HUES6 (cell line): ENCODE measurements around the gene ZCCHC24.

ENCODE experiments used
- H3K27ac ChIP-seq: 2 replicates; pipeline ENCODE4 v1.7.0; 2013; ENCODE audit warnings: low read depth, mild to moderate bottlenecking, low read length, inconsistent platforms
- H3K27me3 ChIP-seq: 2 replicates; pipeline ENCODE4 v1.6.1; 2013; ENCODE audit warnings: low read length; ENCODE audit not compliant: control insufficient read depth, insufficient read depth
- H3K36me3 ChIP-seq: 2 replicates; pipeline ENCODE4 v1.6.1; 2013; ENCODE audit warnings: low read length; ENCODE audit not compliant: control insufficient read depth, insufficient read depth
- H3K4me1 ChIP-seq: 2 replicates; pipeline ENCODE4 v1.6.1; 2013; ENCODE audit warnings: low read length; ENCODE audit not compliant: control insufficient read depth, insufficient read depth
- H3K4me3 ChIP-seq: 2 replicates; pipeline ENCODE4 v1.5.1; 2013; ENCODE audit warnings: low read depth, low read length
- H3K9ac ChIP-seq: one replicate; pipeline ENCODE4 v1.6.1; 2013; ENCODE audit warnings: mild to moderate bottlenecking, low read length
- H3K9me3 ChIP-seq: 2 replicates; pipeline ENCODE4 v1.6.1; 2013; ENCODE audit warnings: low read depth, low read length; ENCODE audit not compliant: control insufficient read depth, insufficient read depth

The ZCCHC24 gene

DNA sequence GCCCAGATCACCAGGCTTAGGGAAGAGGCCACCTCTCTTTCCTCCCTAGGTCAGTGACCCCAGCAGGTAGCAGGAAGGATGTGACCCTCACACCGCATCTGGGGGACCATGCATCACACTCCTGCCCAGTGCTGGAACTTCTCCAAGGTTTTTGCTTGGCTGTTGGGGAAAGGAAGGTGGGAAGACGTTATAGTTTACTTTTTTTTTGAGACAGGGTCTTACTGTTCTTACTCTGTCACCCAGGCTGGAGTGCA is 8.6 kb downstream of the ZCCHC24 start:
- Histone ChIP-seq H3K27me3 (no peaks in the 10 kb centered on the region), H3K36me3 (no peaks in the 10 kb centered on the region), H3K4me1 (peaks cover 20% of the 10 kb centered on the region), H3K4me3 (no peak overlapping the region), H3K27ac (no peak overlapping the region), H3K9ac (no peak overlapping the region), H3K9me3 (no peaks in the 10 kb centered on the region)

DNA sequence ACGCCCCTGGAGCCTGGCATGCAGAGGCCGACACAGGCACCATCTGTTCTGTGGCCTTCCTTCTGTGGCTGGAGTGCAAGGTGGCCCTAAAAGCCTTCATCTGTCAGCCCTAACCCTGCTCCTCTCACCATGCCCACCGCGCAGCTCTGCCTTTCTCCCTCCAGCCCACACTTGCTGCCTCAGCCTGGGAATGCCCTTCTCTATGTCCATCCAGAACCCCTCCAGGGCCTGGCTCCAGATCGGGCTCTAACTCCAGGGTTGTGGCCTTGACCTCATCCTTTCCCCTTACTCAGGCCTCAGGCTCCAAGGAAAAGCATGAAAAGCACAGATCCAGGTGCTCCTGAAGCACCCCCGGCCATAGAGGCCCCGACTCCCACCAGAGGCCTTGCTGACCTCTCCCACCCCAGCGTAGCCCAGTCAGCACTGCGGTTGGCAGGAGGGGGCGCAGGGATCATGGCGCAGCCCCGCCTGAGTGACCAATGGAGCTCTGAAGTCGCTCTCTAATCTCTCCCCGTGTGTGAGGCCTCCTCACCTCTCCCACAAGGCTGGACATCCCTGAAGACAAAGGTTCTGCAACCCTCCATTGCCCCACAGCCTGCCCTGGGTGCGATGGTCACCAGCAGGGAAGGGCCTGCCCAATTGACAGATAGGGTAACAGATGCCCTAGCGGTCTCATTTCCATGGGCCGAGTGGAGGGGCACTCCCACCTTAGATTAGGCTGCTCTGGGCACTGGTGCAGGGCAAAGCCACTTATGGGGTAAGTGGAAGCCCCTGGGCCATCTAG is 9.2 kb downstream of the ZCCHC24 start:
- Histone ChIP-seq H3K27me3 (no peaks in the 10 kb centered on the region), H3K9ac (no peak overlapping the region)

DNA sequence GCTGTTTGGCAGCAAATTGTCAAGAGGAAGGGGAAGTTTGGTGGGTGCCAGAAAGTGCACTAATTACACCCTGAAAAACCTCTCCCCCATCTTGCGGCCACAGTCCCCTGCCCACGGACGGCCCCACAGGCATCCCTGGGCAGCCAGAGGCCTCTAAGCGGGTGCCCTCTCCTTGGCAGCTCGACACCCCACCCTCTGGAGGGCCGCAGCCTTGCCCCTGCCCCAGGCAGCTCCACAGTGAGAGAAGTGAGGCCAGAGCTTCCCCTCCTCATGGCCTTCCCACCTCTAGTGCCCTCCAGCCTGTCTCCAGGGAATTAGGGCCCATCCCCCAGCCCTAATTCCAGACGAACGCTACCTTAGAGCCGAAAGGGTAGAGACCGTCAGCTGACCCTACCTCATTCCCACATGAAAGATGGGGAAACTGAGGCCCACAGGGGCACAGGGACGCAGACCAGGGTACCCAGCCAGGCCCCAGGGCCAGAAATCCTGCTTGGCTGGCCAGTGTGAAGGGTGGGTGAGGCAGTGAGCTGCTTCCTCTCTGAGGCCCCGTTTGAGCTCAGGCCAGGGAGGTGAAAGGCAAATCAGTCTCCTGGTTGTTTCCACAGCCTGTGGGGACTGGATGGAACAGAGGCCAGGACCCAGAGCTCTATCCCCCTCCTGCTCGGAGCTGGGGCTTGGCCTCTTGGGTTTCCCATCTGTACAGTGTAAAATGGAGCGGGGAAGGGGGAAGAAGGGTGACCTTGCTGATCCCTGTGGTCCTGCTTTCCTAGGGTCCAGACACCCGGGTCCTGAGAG is 10.0 kb downstream of the ZCCHC24 start:
- Histone ChIP-seq H3K4me1 (peaks cover 20% of the 10 kb centered on the region), H3K9me3 (no peaks in the 10 kb centered on the region), H3K36me3 (no peaks in the 10 kb centered on the region), H3K4me3 (no peak overlapping the region), H3K27me3 (no peaks in the 10 kb centered on the region), H3K27ac (no peak overlapping the region), H3K9ac (peak overlapping the region; percentile 3)

More for the DNA sequence above, 9.2 kb downstream of the ZCCHC24 start:
- no peaks in the 10 kb centered on the region for H3K9me3 ChIP-seq
- no peaks in the 10 kb centered on the region for H3K36me3 ChIP-seq
- peaks cover 20% of the 10 kb centered on the region for H3K4me1 ChIP-seq
- no peak overlapping the region for H3K4me3 ChIP-seq
- no peak overlapping the region for H3K27ac ChIP-seq

DNA sequence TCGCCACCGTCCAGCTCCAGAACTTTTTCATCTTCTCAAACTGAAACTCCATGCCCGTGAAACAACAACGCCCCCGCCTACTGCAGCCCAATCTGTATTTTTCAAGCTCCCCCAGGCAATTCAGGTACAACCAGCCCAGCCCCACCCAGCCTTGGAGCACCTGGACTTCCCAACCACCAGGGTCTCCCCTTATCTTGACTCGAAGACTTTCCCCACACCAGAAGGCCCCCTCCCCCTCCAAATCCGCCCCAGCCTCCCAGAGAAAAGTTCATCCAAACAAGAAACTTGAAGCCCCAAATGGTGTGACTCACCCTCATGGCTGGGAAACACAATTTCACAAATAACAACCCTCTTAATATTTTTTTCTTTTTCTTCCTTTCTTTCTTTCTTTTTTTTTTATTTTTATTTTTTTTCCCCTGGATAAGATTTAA is 10.6 kb downstream of the ZCCHC24 start:
- Histone ChIP-seq H3K4me3 (no peak overlapping the region), H3K27ac (no peak overlapping the region), H3K9ac (no peak overlapping the region), H3K27me3 (no peaks in the 10 kb centered on the region), H3K9me3 (no peaks in the 10 kb centered on the region), H3K4me1 (peaks cover 20% of the 10 kb centered on the region), H3K36me3 (peaks cover 3% of the 10 kb centered on the region; the same call in 1 of the 2 replicates)

DNA sequence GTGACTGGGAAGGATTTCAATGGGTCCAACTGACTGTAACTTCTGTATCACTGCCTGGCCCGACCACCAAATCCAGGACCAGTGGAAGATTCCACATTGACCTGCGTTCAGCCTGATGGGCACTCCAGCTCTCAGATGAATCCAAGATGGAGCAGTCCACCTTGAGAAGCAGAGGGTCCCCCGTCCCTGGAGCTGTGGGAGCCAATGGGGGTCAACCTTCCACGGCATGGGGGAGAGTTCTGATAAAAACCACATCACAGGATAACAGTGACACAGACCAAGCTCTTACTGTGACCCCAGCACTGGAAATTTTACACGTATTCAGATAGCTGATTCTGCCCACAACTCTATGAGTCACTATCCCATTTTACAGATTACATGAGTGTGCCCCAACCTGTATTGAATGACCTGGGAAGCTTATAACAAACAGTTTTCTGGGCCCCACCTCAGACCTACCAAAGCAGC is 11.2 kb downstream of the ZCCHC24 start:
- H3K27ac ChIP-seq = no peak overlapping the region
- H3K36me3 ChIP-seq = peaks cover 5% of the 10 kb centered on the region; the same call in 1 of the 2 replicates
- H3K27me3 ChIP-seq = no peaks in the 10 kb centered on the region
- peaks cover 20% of the 10 kb centered on the region for H3K4me1 ChIP-seq
- H3K9me3 ChIP-seq = no peaks in the 10 kb centered on the region
- no peak overlapping the region for H3K4me3 ChIP-seq
- no peak overlapping the region for H3K9ac ChIP-seq

DNA sequence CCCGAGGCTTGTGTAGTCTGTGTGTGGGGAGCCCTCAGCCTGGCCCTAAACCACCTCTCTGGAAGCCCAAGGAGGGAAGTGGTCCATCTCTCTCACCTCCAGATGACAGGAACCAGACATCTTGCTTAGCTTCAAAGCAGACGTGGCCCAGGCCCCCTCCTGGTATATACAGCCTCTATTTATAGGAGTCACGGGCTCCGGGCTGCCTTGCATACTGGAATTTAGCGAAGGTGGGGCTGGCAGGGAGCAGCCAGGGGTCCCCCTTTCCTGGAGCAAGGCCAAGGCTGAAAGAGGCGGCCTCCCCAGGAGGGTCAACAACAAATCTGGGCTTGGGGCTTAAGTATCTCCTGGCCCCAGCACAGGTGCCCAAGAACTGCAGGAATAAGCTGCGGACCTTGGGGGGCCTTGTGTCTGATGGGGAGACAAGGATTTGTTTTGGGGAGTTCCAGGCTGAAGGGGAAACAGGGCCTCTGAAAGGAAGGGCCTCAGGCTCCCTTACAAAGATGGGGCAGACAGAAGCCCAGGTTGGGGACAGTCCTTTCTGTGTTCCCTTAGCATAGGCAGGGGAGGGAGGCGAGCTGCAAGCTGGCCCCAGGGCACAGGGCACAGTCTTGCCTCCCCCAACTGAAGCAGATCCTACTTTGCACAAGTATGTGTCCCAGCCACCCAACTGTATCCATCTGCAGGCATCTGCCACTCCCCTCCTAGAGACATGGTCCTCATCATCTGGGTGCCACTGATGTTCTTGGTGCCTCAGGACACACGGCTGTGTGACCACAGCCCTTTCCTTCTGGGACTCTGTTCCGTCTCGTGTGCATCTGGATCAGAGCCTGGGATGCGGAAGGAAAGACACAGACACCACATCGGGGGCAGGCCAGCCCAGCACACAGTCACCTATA is 11.9 kb downstream of the ZCCHC24 start:
- Histone ChIP-seq H3K27ac (no peak overlapping the region), H3K9ac (no peak overlapping the region), H3K4me1 (peaks cover 20% of the 10 kb centered on the region), H3K27me3 (no peaks in the 10 kb centered on the region), H3K9me3 (no peaks in the 10 kb centered on the region), H3K36me3 (peaks cover 5% of the 10 kb centered on the region; the same call in 1 of the 2 replicates), H3K4me3 (no peak overlapping the region)

DNA sequence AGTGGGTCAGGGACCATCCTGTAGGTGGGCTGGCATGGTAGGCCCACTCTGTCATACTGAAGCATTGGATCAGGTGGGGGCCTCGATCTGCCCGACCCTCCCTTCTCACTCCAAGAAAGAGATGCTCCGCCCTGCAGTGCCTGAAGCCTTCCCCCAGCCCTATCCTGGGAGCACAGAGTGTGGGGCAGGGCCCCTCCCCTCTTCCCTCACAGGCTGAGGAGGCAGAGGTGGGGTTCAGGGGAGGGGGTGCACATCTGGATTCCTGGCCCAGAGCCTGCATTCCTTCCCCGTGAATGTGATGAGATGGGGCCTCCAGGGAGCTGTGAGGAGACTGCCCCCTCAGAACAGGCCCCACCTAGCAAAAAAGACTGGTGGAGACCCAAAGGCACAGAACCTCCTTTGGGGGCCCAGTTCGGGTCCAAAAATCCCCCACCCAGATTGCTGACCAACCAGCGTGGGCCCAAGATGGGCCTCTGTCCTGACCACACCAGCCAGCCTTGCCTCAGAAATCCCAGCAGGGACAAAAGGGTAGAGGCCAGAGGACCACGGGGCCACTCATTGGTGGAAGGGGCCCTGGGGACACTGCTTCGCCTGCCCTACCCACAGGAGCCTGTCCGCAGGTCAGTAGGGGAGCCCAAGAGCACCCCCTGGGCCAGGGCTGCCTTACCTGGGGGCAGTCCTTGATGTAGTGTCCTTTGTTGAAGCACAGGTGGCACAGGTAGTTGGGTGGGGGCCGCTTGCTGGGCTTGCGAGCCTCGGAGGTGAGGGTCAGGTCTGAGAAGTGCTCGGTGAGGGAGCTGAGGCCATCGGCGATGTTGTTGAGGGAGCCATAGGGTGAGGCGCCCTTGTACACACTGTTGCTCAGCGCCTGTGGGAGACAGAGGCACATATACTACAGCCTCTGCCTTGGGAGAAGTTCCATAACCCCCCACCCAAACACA is 13.3 kb downstream of the ZCCHC24 start:
- no peaks in the 10 kb centered on the region for H3K9me3 ChIP-seq
- H3K27ac ChIP-seq = no peak overlapping the region
- no peaks in the 10 kb centered on the region for H3K27me3 ChIP-seq
- H3K4me3 ChIP-seq = no peak overlapping the region
- peaks cover 20% of the 10 kb centered on the region for H3K4me1 ChIP-seq
- H3K9ac ChIP-seq = no peak overlapping the region
- H3K36me3 ChIP-seq = peaks cover 5% of the 10 kb centered on the region; the same call in 1 of the 2 replicates

DNA sequence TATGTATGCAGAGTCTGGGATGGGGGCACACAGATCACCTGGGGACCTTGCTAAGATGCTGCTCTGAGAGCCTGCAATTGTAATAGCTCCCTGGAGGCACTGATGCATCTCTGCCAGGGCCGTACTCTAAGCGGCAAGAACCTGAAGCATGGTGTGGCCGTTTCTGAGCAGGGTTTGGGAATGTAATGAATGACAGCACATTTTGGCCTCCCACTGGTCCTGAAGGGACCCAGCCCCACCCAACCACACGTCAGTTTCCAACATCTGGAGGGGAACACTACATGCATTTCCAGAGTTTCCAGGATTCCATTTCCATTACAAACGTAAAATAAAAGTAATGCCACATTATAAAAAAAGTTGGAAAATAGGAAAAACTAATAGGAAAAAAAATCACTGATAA is 14.0 kb downstream of the ZCCHC24 start:
- Histone ChIP-seq H3K4me1 (peaks cover 20% of the 10 kb centered on the region), H3K4me3 (no peak overlapping the region), H3K9ac (no peak overlapping the region), H3K36me3 (peaks cover 5% of the 10 kb centered on the region; the same call in 1 of the 2 replicates), H3K9me3 (no peaks in the 10 kb centered on the region), H3K27ac (no peak overlapping the region), H3K27me3 (no peaks in the 10 kb centered on the region)

DNA sequence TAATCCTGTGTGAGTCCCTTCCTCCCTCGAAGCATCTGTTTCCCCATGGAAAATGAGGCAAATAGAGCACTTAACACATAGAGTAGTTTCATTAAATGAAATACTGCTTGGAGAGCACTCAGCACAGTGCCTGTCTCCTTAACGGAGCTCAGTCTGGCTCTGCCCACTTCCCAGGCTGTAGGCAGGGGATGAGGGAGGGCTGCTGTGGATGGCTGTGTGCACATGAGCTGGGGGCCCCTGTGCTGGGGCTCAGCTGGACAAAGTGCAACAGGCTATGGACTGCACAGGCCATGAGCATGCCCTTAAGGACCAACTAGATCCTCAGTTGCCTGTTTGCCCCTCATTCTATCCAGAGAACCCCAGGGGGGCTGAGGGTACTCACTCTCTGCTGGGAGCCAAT is 14.5 kb downstream of the ZCCHC24 start:
- Histone ChIP-seq H3K27ac (no peak overlapping the region), H3K36me3 (peaks cover 5% of the 10 kb centered on the region; the same call in 1 of the 2 replicates)

DNA sequence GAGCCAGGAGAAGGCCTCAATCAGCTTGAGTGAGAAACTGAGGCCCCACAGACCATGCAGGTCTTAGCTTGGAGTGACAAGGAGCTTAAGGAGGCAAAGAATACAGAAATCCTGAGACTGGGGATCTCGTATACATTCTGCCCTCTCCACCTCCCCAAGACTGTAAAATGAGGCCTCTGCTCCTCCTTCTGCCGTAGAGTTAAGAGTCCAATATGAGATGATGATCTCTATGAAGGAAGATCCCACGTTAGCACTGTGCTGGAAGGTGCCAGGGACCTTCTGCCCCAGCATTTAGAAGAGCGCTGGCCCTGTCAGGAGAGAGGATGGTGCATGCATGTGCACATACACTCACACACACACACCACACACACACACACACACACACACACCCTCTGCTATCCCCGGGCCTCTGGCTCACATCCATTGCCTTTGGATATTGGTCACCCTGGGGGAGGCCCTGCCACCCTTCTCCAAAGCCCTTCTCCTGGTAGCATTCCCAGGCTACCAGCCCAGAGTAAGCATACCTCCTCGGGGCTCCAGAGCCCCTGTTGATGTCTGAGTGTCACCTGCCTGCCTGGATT is 15.0 kb downstream of the ZCCHC24 start:
- Histone ChIP-seq H3K27me3 (no peaks in the 10 kb centered on the region), H3K4me3 (no peak overlapping the region), H3K4me1 (peaks cover 13% of the 10 kb centered on the region), H3K36me3 (peaks cover 7% of the 10 kb centered on the region; the same call in 1 of the 2 replicates), H3K9ac (no peak overlapping the region), H3K9me3 (no peaks in the 10 kb centered on the region), H3K27ac (no peak overlapping the region)

More for the DNA sequence above, 14.5 kb downstream of the ZCCHC24 start:
- H3K4me1 ChIP-seq = peaks cover 18% of the 10 kb centered on the region
- H3K4me3 ChIP-seq = no peak overlapping the region
- H3K27me3 ChIP-seq = no peaks in the 10 kb centered on the region
- H3K9me3 ChIP-seq = no peaks in the 10 kb centered on the region
- H3K9ac ChIP-seq = no peak overlapping the region
